Naive thymus-derived CD4-positive, alpha-beta T cell (primary cell): ENCODE results near the gene SOX9. TPM values are rescaled to one million over a fixed set of nuclear protein-coding genes. Genes with fewer than 3 reads are reported as not detected.

Experiments used
- ATAC-seq: fragments of 150-1000 bp; cut with Tn5 transposase; 2 replicates; pipeline ENCODE4 v1.10.0; 2021; ENCODE audit warnings: mild to moderate bottlenecking, moderate library complexity
- CTCF ChIA-PET: fragments of 350-600 bp; sonication (Branson Sonifier 250); formaldehyde crosslinking; loops from one replicate; lab custom pipeline; 2021; ENCODE audit warnings: antibody characterized with exemption; lab: Charles Lee
- POLR2A ChIA-PET: fragments of 350-600 bp; sonication (Branson Sonifier 250); formaldehyde crosslinking; loops from one replicate; lab custom pipeline; 2021; ENCODE audit warnings: antibody characterized with exemption, inconsistent platforms; lab: Charles Lee
- DNase-seq, 9 donors: peaks; one replicate each; pipeline versions ENCODE4 v3.0.0 to v3.0.0-alpha.2; 2020 to 2022; ENCODE audit warnings: mixed read lengths in 1 of 9
- H3K27ac ChIP-seq: one replicate; pipeline ENCODE4 v1.7.0; 2013; ENCODE audit warnings: mild to moderate bottlenecking, low read depth, low read length, moderate library complexity
- H3K27me3 ChIP-seq, 2 donors: one replicate each; pipeline ENCODE4 v1.7.0; 2013; ENCODE audit warnings: low read length in 2 of 2, mild to moderate bottlenecking in 2 of 2, moderate library complexity in 2 of 2; ENCODE audit not compliant: control insufficient read depth in 2 of 2, insufficient read depth in 2 of 2
- H3K36me3 ChIP-seq, 3 experiments: 1 replicate in 2 of 3; 2 replicates in 1 of 3; pipeline ENCODE4 v1.7.0; 2013; ENCODE audit warnings: low read length in 3 of 3, mild to moderate bottlenecking in 3 of 3, moderate library complexity in 1 of 3; ENCODE audit not compliant: insufficient read depth in 3 of 3, control insufficient read depth in 2 of 3
- H3K4me1 ChIP-seq, 2 donors: one replicate each; pipeline ENCODE4 v1.7.0; 2013; ENCODE audit warnings: low read length in 2 of 2, mild to moderate bottlenecking in 2 of 2, moderate library complexity in 1 of 2; ENCODE audit not compliant: control insufficient read depth in 2 of 2, insufficient read depth in 2 of 2
- H3K4me3 ChIP-seq: 2 replicates; pipeline ENCODE4 v1.7.0; 2013; ENCODE audit warnings: mild to moderate bottlenecking, low read length
- H3K9me3 ChIP-seq, 3 experiments: 1 replicate in 2 of 3; 2 replicates in 1 of 3; pipeline ENCODE4 v1.7.0; 2013; ENCODE audit warnings: low read length in 3 of 3; ENCODE audit not compliant: control insufficient read depth in 2 of 3
- H3K27ac Mint-ChIP-seq, 9 donors: one replicate each; pipeline ENCODE4 v1.8.0; 2020 to 2022; ENCODE audit warnings: mixed read lengths in 9 of 9, mild to moderate bottlenecking in 8 of 9, moderate library complexity in 5 of 9, inconsistent platforms in 2 of 9
- H3K27me3 Mint-ChIP-seq, 5 donors: one replicate each; pipeline ENCODE4 v1.8.0; 2021 to 2022; ENCODE audit warnings: mixed read lengths in 5 of 5, mild to moderate bottlenecking in 1 of 5
- H3K36me3 Mint-ChIP-seq, 5 donors: one replicate each; pipeline ENCODE4 v1.8.0; 2020 to 2022; ENCODE audit warnings: mixed read lengths in 5 of 5, mild to moderate bottlenecking in 3 of 5, inconsistent platforms in 1 of 5
- H3K4me1 Mint-ChIP-seq, 7 donors: one replicate each; pipeline ENCODE4 v1.8.0; 2020 to 2022; ENCODE audit warnings: mixed read lengths in 7 of 7, mild to moderate bottlenecking in 3 of 7, inconsistent platforms in 1 of 7
- H3K4me3 Mint-ChIP-seq, 10 donors: one replicate each; pipeline ENCODE4 v1.8.0; 2020 to 2022; ENCODE audit warnings: mild to moderate bottlenecking in 10 of 10, mixed read lengths in 10 of 10, moderate library complexity in 6 of 10, inconsistent platforms in 2 of 10
- H3K9me3 Mint-ChIP-seq, 11 donors: one replicate each; pipeline ENCODE4 v1.8.0; 2020 to 2022; ENCODE audit warnings: mixed read lengths in 11 of 11, mild to moderate bottlenecking in 4 of 11, inconsistent platforms in 1 of 11, moderate library complexity in 1 of 11
- intact Hi-C, 2 donors: fragments of 100-400 bp; cut with micrococcal nuclease; formaldehyde crosslinking; loops; one replicate each; pipeline ENCODE4 v1.15.1; 2023
- polyA plus RNA-seq, 2 donors: library from polyadenylated mRNA; unstranded; fragments of 300-500 nt; fragmentation: Illumina TruSeq; gene quantifications; one replicate each; pipeline ENCODE4 v1.2.3, GENCODE V29; 2021
- total RNA-seq, 6 experiments: library from RNA in 5 of 6; stranded (reverse) in 5 of 6; gene quantifications; 1 replicate in 5 of 6; 2 replicates in 1 of 6; pipeline ENCODE4 v1.2.3 and lab custom pipeline; 2021 to 2026

The SOX9 gene
- total and polyA plus RNA-seq, 7 experiments from 2014 or later, result not detected

GRCh38 chr17:72125226-72125651, 4.4 kb downstream of the SOX9 start:
- Histone ChIP-seq H3K4me1 (no peaks in the 10 kb centered on the region), H3K27me3 (no peaks in the 10 kb centered on the region), H3K9me3 (no peaks in the 10 kb centered on the region), H3K36me3 (no peaks in the 10 kb centered on the region), H3K4me3 (no peak overlapping the region), H3K27ac (no peak overlapping the region)
- CTCF ChIA-PET, result interaction anchor here (0.6 kb wide), 1 partner anchor 144 kb away, joined by 3 read pairs; no protein-coding TSS in a partner anchor
- peaks cover 0 to 12% (median 2%) of the 10 kb centered on the region in 11 donors for H3K9me3 Mint-ChIP-seq
- H3K36me3 Mint-ChIP-seq, result peaks cover 0 to 15% (median 5%) of the 10 kb centered on the region in 5 donors
- POLR2A ChIA-PET, result no interaction called here
- H3K27ac Mint-ChIP-seq, result no peak overlapping the region
- ATAC-seq (no peak), DNase-seq (no peak)
- H3K4me3 Mint-ChIP-seq, result no peak overlapping the region
- H3K4me1 Mint-ChIP-seq, result peaks cover 5 to 12% (median 8%) of the 10 kb centered on the region in 7 donors
- peaks cover 34 to 59% (median 47%) of the 10 kb centered on the region in 5 donors for H3K27me3 Mint-ChIP-seq
- intact Hi-C loops, result no loop called here

GRCh38 chr17:72125742-72126141, 4.9 kb downstream of the SOX9 start:
- peaks cover 0 to 15% (median 5%) of the 10 kb centered on the region in 5 donors for H3K36me3 Mint-ChIP-seq
- peaks cover 31 to 54% (median 43%) of the 10 kb centered on the region in 5 donors for H3K27me3 Mint-ChIP-seq
- H3K27me3 ChIP-seq, result no peaks in the 10 kb centered on the region

GRCh38 chr17:72126575-72127486, 6.0 kb downstream of the SOX9 start:
- no peak overlapping the region for H3K27ac Mint-ChIP-seq
- peaks cover 3 to 10% (median 5%) of the 10 kb centered on the region in 7 donors for H3K4me1 Mint-ChIP-seq
- no peaks in the 10 kb centered on the region for H3K27me3 ChIP-seq
- ChIA-PET CTCF (no interaction called here), POLR2A (no interaction called here)
- ATAC-seq (no peak), DNase-seq (no peak)
- H3K4me3 Mint-ChIP-seq, result no peak overlapping the region
- H3K27me3 Mint-ChIP-seq, result peaks cover 30 to 47% (median 40%) of the 10 kb centered on the region in 5 donors
- H3K9me3 ChIP-seq, result no peaks in the 10 kb centered on the region
- intact Hi-C loops, result no loop called here
- no peak overlapping the region for H3K4me3 ChIP-seq
- peaks cover 0 to 15% (median 4%) of the 10 kb centered on the region in 5 donors for H3K36me3 Mint-ChIP-seq
- no peaks in the 10 kb centered on the region for H3K4me1 ChIP-seq
- peaks cover 0 to 12% (median 0%) of the 10 kb centered on the region in 11 donors for H3K9me3 Mint-ChIP-seq
- no peak overlapping the region for H3K27ac ChIP-seq
- H3K36me3 ChIP-seq, result no peaks in the 10 kb centered on the region

More at GRCh38 chr17:72125742-72126141, 4.9 kb downstream of the SOX9 start:
- ChIA-PET POLR2A (no interaction called here), CTCF (interaction anchor here (0.6 kb wide), 1 partner anchor 144 kb away, joined by 3 read pairs; no protein-coding TSS in a partner anchor)
- H3K9me3 Mint-ChIP-seq, result peaks cover 0 to 12% (median under 1%) of the 10 kb centered on the region in 11 donors
- Histone ChIP-seq H3K4me1 (no peaks in the 10 kb centered on the region), H3K27ac (no peak overlapping the region), H3K9me3 (no peaks in the 10 kb centered on the region), H3K36me3 (no peaks in the 10 kb centered on the region), H3K4me3 (no peak overlapping the region)
- no peak for DNase-seq
- H3K4me1 Mint-ChIP-seq, result peaks cover 3 to 12% (median 5%) of the 10 kb centered on the region in 7 donors
- ATAC-seq, result no peak
- H3K27ac Mint-ChIP-seq, result no peak overlapping the region
- intact Hi-C loops, result no loop called here
- H3K4me3 Mint-ChIP-seq, result no peak overlapping the region

DNA sequence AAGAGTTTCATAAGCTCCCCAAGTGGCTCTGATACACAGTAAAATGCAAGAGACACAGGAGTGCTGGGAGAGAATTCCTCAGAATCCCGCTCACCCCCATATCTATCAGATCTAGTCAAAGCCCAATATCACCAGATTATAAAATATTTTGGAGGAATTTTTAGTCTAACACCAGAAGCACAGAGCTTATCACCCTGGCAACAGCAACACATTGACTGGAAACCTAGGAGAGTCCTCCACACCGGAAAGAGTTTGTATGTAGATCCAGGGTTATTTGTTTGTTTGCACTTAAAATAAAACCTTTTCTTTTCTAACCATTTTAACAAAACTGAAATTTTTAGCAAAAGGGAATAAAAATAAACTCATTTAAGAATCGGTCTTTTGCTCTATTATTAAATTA, 7.2 kb downstream of the SOX9 start:
- H3K4me3 ChIP-seq, result no peak overlapping the region
- Mint-ChIP-seq H3K27ac (no peak overlapping the region), H3K4me1 (peaks cover 0 to 6% (median 2%) of the 10 kb centered on the region in 7 donors), H3K9me3 (peaks cover 0 to 12% (median 1%) of the 10 kb centered on the region in 11 donors), H3K27me3 (peaks cover 18 to 38% (median 32%) of the 10 kb centered on the region in 5 donors), H3K36me3 (peaks cover 0 to 13% (median 1%) of the 10 kb centered on the region in 5 donors), H3K4me3 (no peak overlapping the region)
- intact Hi-C loops, result no loop called here
- no peaks in the 10 kb centered on the region for H3K9me3 ChIP-seq
- no peaks in the 10 kb centered on the region for H3K36me3 ChIP-seq
- H3K27me3 ChIP-seq, result no peaks in the 10 kb centered on the region
- ChIA-PET POLR2A (no interaction called here), CTCF (no interaction called here)
- H3K27ac ChIP-seq, result no peak overlapping the region
- no peaks in the 10 kb centered on the region for H3K4me1 ChIP-seq
- DNase-seq (no peak), ATAC-seq (no peak)

DNA sequence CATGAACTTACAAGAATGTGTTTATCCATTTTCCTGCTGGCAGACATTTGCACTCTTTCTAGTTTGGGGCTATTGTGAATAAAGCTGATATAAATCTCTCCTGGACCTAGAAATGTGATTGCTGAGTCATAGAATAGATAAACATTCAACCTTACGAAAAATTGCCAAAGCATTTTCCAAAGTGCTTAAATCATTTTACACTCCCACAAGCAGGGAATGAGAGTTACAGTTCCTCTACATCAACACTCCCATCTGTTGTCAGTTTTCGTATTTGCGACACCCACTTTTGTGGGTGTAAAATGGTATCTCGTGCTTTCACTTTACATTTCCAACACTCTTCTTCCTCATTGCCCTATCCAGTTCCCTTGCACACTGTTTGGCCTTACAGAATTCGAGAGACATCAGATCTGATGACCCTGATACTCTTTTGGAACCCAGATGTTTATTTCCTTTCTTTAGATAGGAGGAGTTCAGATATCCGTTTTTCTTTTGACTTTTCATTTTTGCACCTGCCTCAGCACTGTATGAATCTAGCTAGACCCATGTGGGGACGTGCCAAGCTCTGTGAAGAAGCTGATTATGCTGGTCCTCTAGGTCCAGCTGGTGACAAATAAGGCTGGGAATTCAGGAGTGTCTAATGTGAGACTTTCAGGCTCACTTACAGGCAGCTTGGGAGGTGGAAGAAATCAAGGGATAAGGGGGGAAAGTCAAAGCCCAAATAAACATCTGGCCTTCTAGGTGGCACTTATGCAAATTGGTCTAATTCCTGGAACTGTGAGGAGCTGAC, 14.0 kb downstream of the SOX9 start:
- Mint-ChIP-seq H3K36me3 (peaks cover 0 to 5% (median 0%) of the 10 kb centered on the region in 5 donors), H3K27me3 (peaks cover 0 to 33% (median 13%) of the 10 kb centered on the region in 5 donors), H3K4me1 (peaks cover 0 to 1% (median 0%) of the 10 kb centered on the region in 7 donors), H3K9me3 (peaks cover 0 to 12% (median 4%) of the 10 kb centered on the region in 11 donors), H3K27ac (no peak overlapping the region), H3K4me3 (no peak overlapping the region)
- H3K36me3 ChIP-seq, result no peaks in the 10 kb centered on the region
- POLR2A ChIA-PET, result no interaction called here
- intact Hi-C loops, result no loop called here
- H3K27ac ChIP-seq, result no peak overlapping the region
- H3K4me3 ChIP-seq, result no peak overlapping the region
- DNase-seq (no peak), ATAC-seq (no peak)
- H3K27me3 ChIP-seq, result no peaks in the 10 kb centered on the region
- H3K4me1 ChIP-seq, result no peaks in the 10 kb centered on the region
- no peaks in the 10 kb centered on the region for H3K9me3 ChIP-seq
- CTCF ChIA-PET, result no interaction called here

DNA sequence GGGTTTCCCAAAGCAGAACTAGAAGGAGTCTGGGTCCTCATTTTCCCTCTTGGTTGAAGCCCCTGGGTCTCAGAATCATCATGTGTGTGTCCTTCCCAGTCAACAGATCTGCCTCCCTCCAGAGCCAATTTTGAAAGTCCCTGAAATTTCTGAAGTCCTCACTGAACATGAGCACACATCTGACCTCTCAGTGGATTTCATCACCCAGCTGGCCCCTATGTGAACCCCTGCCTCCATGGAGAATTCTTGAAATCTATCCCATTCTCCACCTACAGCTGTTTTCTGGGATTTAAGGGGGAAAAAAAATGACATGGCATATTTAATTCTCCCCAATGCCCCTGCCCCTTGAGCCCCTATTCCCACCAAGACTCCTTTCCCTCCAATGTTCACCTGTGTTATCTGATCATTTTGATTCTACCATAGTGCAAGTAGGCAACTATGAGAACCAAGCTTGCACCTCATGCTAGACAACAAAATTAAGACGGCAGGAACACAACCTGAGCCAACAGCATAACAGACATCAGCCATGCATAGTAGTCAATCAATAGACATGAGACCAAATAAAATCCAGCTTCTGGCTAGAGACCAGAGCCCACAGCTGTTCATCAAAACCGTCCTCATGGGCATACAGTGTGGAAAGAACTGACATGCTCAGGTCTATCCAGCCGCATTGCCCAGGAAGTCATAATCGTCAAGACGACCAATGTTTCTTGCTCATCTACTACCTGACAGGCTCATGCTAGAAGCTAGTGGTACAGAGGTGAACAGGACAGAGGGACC, 14.9 kb downstream of the SOX9 start:
- Mint-ChIP-seq H3K36me3 (peaks cover 0 to 5% (median 0%) of the 10 kb centered on the region in 5 donors), H3K27ac (no peak overlapping the region), H3K4me3 (no peak overlapping the region), H3K27me3 (peaks cover 0 to 37% (median 13%) of the 10 kb centered on the region in 5 donors), H3K4me1 (peaks cover 0 to 1% (median 0%) of the 10 kb centered on the region in 7 donors), H3K9me3 (peaks cover 0 to 12% (median 4%) of the 10 kb centered on the region in 11 donors)
- no peak overlapping the region for H3K27ac ChIP-seq
- intact Hi-C loops, result no loop called here
- no peak overlapping the region for H3K4me3 ChIP-seq
- no peaks in the 10 kb centered on the region for H3K27me3 ChIP-seq
- H3K9me3 ChIP-seq, result no peaks in the 10 kb centered on the region
- POLR2A ChIA-PET, result no interaction called here
- no peaks in the 10 kb centered on the region for H3K36me3 ChIP-seq
- CTCF ChIA-PET, result no interaction called here
- ATAC-seq (no peak), DNase-seq (no peak)
- H3K4me1 ChIP-seq, result no peaks in the 10 kb centered on the region
